Measurements from ENCODE around the gene KLHDC4.

GRCh38 chr16:87806261-87806640, 40.5 kb upstream of the KLHDC4 start:
- TF ChIP-seq CTCF (IDR thresholded peaks at IDR 0.05; ENCODE audit: poor library complexity) (no peak), EZH2 (IDR thresholded peaks at IDR 0.05; ENCODE audit: borderline replicate concordance) (no peak), EZH2phosphoT487 (IDR thresholded peaks at IDR 0.05; ENCODE audit: low read depth, severe bottlenecking, unreplicated experiment) (no peak)

Data from hepatocyte (in vitro differentiated cells).